Inflammatory macrophage treated with lipopolysaccharide for 4 hours (primary cell): ENCODE data around the gene NQO2.

Experiments
- DNase-seq: peaks from one replicate; pipeline ENCODE4 v3.0.0-alpha.2; 2020

The NQO2 gene

GRCh38 chr6:2999618-3000557 is at the start of gene NQO2:
Gene NQO2 (plus strand): TSS chr6:2999894. CDS start chr6:3006553, 6,659 bp downstream.
- DNase-seq, result peak; percentile 86

GRCh38 chr6:2950713-2951112 is 49.0 kb upstream of the NQO2 start:
- DNase-seq, result no peak

- peak; percentile 96 for DNase-seq
Measured at GRCh38 chr6:2951728-2952127, 48.0 kb upstream of the NQO2 start.

GRCh38 chr6:2952557-2953095 is 47.1 kb upstream of the NQO2 start:
- peak; percentile 66 for DNase-seq

GRCh38 chr6:2953098-2953497 is 46.6 kb upstream of the NQO2 start:
- DNase-seq, result no peak

GRCh38 chr6:2956930-2957685 is 42.6 kb upstream of the NQO2 start:
- no peak for DNase-seq

GRCh38 chr6:2957696-2958330 is 41.9 kb upstream of the NQO2 start:
- DNase-seq, result no peak

- peak; percentile 64 for DNase-seq
Measured at GRCh38 chr6:2958331-2958711, 41.4 kb upstream of the NQO2 start.

- DNase-seq, result peak; percentile 35
Measured at GRCh38 chr6:2958776-2959175, 40.9 kb upstream of the NQO2 start.

GRCh38 chr6:2959909-2960719 is 39.6 kb upstream of the NQO2 start:
- DNase-seq, result no peak

GRCh38 chr6:2960935-2961334 is 38.8 kb upstream of the NQO2 start:
- DNase-seq, result no peak

GRCh38 chr6:2961506-2961905 is 38.2 kb upstream of the NQO2 start:
- DNase-seq, result peak; percentile 43

- peak; percentile 78 for DNase-seq
Measured at GRCh38 chr6:2962004-2962403, 37.7 kb upstream of the NQO2 start.

- DNase-seq, result no peak
Measured at GRCh38 chr6:2962636-2963035, 37.1 kb upstream of the NQO2 start.

- no peak for DNase-seq
Measured at GRCh38 chr6:2963756-2964155, 35.9 kb upstream of the NQO2 start.

- DNase-seq, result no peak
Measured at GRCh38 chr6:2964793-2965505, 34.7 kb upstream of the NQO2 start.

- no peak for DNase-seq
Measured at GRCh38 chr6:2966347-2966746, 33.3 kb upstream of the NQO2 start.

- no peak for DNase-seq
Measured at GRCh38 chr6:2967936-2968335, 31.8 kb upstream of the NQO2 start.

- DNase-seq, result no peak
Measured at GRCh38 chr6:2968600-2969135, 31.0 kb upstream of the NQO2 start.

- DNase-seq, result no peak
Measured at GRCh38 chr6:2969549-2969948, 30.1 kb upstream of the NQO2 start.

GRCh38 chr6:2970034-2970685 is 29.5 kb upstream of the NQO2 start:
- DNase-seq, result no peak
